Stimulated activated CD4-positive, alpha-beta T cell treated with anti-CD3 and anti-CD28 coated beads, Interleukin-4, amount 100 ng/mL, for 24 hours (primary cell): Measurements from ENCODE around the gene RREB1.

Experiments used
- DNase-seq: peaks from one replicate; pipeline ENCODE4 v3.0.0-alpha.2; 2020

The RREB1 gene

DNA sequence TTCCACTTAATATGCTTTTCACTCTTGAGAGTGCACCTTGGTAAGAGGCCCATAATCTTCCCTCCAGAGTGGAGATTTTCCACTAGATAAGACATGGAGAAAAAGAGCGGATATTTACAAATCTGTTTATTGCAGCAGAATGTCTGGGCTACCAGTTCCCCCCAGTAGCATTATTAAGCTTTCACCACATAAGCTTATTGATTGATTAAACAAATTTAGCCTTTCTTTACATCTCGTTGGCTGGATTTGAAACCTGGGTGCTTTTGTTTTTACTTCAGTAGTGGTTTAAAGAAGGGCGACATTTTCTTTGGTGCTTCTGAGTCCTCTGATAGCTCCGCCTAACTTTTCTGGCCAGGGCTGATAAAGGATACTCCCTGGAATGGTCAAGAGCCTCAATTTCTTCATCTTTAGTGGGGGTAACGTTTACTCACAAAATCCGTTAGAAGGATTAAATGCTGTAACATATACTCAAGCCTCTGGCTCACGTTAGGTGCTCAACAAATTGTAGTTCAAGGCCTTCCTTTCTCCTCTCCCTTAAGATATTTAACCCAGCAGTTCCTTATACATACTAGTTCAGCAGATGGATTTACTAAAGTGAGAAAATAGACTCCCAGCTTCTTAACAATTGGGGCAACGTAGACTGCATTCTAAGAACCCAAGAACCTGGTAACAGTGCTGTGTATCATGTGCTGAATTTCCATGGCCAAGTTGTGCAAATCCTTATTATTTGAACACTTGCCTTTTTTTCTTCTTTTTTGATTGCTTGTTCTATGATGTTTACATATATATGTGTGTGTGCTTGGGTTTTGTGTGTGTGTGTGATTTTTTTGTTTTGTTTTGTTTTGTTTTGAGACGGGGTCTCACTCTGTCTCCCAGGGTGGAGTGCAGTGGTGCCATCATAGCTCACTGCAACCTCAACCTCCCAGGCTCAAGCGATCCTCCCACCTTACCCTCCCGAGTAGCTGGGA lies 91.4 kb downstream of the RREB1 start:
- DNase-seq: no peak

GRCh38 chr6:7200598-7201443 lies 93.1 kb downstream of the RREB1 start:
- no peak for DNase-seq

GRCh38 chr6:7201444-7201731 lies 93.6 kb downstream of the RREB1 start:
- no peak for DNase-seq

DNA sequence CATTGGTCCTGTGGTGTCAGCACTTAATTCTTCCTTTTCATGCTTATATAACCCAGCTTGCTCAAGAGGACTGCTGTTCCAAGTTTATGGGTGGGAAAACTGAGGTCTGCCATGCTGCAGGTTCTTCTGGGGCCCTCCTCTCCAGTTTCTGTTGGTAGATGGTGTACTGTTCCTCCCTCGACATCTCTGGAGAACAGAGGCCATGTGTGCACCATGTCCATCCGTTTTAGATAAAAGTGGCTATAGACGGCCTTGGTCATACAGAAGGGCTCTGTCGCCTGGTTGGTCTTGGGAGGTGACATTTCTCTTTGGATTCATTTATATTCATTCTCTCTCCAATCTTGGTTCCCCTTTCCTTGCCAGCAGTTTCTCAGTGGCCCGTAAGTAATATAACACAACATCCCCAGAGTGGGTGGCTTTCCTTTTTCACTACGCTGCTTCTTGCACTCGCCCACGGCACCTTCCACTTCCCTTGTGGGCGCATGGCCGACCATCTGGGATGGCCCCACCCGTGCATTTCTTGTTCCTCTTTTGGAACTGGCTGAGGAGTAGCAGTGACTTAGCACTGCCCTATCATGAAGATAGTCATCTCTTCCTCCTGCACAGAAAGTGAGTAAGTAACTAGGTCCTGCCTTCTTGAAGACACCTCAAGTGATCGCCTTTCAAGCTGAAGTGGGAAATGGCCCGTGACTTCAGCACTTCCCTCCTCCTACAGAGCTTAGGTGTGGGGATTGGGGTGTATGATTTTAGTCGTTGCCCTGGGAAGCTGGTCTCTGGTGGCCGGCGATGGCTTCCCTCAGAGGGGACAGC lies 94.2 kb downstream of the RREB1 start:
- DNase-seq: no peak

GRCh38 chr6:7202950-7203349 lies 95.2 kb downstream of the RREB1 start:
- no peak for DNase-seq

DNA sequence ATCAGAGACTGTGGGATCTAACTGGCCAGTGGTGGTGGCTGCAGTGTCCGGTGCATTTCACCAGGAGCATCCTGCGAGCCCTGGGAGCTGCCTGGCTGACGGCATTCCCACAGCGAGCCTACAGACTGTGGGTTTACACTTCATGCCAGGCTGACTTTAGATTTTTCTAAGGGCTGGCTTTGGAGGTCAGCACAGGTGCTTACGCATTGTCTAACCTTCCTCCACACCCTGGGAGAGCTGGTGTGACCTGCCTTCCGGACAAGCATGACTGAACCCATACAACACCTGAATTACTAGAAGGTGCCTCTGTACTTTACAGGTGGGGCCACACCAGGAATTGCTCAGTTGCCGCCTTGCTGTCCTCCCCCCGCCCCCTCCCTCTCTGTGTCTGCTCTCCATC lies 96.2 kb downstream of the RREB1 start:
- DNase-seq: no peak

DNA sequence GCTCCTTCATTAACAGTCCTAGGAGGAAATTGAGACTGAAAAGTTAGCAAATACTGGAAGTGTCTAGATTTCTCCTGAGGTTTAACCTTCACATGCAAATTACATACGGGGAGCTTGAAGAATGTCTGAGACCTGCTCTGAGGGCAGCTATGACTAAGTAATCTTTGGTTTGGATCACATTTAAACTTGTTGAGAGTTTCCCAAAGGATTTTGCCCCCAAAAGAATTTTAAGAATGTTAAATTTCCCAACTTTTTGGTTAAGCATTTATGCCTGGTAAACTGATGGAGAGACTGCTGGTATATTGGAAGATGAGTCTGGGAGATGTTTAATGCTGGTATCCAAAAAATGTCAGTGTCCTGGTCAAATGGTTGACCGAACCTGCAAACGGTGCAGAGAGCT lies 97.0 kb downstream of the RREB1 start:
- no peak for DNase-seq

DNA sequence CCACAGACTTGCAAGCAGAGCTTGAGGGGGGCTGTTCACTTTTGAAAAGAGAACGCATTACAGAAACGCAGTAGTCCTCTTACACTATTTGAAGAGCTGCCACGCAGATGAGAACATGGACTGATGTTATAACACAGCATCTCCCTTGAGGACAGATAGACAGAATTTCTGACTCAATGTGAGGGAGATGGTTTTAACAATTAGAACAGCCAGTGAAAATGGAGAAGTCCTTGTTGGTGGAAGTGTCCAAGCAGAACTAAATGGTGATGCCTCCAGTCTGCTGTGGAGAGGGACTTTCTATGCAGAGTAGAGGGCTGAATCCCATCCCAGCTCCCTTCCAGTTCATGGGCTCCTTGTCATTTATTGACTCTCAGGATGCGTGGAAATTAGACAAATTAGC lies 100.0 kb downstream of the RREB1 start:
- no peak for DNase-seq

DNA sequence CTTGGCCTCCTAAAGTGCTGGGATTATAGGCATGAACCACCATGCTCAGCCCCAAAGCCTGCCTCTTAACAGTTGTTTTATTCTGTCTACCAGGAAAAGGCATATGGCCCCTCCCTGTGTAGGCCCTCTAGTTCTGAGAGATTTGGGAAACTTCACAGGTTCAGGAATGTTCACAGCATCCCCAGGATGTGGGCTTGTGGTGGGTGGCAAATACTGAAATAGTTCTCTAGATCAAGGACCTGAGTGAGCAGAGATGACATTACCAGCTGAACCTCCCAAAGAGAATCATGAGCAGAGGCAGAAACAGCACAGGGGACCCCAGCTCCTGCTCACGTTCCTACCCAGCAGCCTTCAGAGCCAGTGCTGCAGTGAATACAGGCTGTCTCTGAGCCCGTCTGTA lies 105.7 kb downstream of the RREB1 start:
- DNase-seq: no peak

DNA sequence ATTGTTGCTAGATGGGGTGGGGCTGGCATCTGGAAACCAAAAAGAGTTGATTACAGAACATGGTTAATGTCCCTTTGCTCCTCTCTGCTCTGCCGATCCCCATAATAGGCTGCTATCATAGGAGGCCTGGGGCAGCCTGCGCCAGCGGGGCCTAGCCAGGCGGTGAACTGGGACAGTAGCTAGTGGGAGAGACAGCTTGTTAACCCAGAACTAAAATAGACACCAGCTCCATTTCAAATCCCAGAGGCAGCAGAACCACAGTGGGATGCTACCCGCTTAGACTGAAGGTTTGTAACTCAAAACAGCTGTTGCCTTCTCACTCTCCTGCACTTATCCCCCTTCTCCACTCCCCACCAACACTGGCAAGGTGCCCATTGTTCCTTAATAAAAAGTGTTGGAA lies 106.7 kb downstream of the RREB1 start:
- no peak for DNase-seq

GRCh38 chr6:7215131-7215530 lies 107.4 kb downstream of the RREB1 start:
- DNase-seq: no peak

GRCh38 chr6:7215798-7216231 lies 108.1 kb downstream of the RREB1 start:
- DNase-seq: no peak

GRCh38 chr6:7216941-7217621 lies 109.3 kb downstream of the RREB1 start:
- DNase-seq: no peak

DNA sequence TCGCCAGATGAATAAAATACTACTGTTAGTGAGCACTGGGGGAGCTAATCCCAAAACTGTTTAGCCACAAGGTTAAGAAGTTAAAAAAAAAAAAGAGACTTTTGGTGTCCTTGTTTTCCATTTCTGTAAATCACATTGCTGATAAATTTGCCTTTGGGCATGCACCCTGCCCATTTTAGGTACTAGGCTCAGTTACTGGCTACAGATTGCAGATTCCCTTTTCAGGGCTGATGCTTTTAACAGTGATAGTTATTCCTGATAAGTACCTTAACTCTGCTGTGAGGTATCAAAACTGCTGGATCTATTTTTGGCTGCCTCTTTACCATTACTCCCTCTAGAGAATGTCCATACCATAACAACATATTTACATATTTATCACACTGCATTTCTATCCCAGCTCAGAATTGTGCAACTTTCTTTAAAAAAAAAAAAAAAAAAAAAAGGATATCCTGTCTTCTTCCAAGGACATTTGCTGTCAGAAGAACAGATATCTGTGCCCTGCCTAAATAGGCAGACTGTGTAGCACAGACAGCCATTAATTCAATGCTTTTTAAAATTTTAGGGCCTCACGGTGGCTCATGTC lies 110.7 kb downstream of the RREB1 start:
- no peak for DNase-seq

DNA sequence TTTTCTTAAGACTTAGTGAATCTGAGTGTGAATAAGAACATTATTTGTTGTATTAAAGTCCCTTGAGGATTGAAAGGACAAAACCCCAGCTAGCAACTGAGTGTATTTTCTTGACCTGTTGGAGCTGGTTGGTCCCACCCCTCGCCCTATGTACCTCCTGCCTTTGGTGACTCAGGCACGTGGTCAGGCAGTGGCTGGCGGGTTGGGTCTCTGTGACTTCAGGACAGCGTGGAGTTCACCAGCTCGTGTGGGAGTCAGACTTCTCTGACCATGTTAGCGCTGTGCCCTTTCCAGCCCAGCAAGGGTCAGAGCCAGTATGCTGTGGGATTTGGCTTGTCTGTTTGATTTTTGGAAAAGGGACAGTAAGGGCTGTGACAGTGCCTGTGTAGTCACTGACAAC lies 111.5 kb downstream of the RREB1 start:
- no peak for DNase-seq

DNA sequence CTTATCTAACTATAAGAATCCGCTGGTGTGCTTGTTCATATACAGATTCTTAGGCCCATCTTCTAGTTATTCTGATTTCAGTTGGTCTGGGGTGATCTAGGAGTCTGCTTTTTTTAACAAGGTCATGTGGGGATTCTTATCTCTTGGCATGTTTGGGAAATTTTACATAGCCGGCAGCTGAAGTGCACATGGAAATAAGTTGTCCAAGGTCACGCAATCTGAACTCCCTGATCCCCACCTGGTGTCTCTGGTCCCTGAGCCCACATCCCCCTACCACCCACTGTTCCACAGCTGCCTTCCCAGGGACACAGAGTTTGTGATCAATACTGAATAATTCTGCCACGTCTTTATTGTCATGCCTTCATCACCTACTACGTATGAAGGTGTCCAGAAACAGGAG lies 114.4 kb downstream of the RREB1 start:
- no peak for DNase-seq

DNA sequence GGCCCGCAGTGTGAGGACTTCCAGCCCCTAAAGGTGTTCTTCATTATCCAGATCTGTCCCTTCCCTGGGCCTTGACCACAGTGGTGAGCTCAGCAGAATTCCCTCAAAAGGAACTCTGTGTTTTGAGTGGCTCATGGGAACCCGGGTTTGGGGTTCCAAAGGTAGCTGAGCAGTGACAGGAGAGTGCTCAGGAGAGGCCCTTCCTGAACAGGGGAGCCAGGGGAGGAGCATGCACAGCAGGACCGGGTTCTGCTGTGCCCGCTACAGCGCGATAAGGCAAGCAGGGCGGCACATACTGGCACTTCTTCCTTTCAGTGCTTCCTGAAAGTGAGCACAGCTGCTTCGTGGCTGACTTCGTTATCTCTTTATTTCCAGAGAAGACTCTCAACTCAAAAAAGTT lies 117.0 kb downstream of the RREB1 start:
- no peak for DNase-seq

DNA sequence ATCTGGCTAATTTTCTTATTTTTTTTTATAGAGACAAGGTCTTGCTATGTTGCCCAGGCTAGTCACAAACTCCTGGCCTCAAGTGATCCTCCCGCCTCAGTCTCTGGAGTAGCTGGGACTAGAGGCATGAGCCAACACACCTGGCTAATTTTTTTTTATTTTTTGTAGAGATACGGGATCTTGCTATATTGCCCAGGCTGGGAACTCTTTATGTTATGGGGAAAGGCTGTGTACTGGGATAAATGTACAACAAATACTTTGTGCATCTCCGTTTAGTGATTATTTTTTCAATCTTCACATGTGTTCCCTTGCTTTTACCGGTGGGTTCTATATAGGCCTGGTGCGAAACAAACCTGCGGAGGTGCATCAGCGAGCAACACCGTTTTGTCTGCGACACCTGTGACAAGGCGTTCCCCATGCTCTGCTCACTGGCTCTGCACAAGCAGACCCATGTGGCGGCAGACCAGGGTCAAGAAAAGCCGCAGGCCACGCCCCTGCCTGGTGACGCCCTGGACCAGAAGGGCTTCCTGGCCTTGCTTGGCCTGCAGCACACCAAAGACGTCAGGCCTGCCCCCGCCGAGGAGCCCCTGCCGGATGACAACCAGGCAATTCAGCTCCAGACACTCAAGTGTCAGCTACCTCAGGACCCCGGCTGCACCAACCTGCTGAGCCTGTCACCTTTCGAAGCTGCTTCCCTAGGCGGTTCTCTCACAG lies 121.1 kb downstream of the RREB1 start:
- DNase-seq: no peak

- DNase-seq: no peak
Measured at GRCh38 chr6:7229376-7230326, 121.9 kb downstream of the RREB1 start.

GRCh38 chr6:7230327-7230691 lies 122.5 kb downstream of the RREB1 start:
- DNase-seq: no peak
